SW 1271 (cell line): Measurements from ENCODE around the gene TPK1.

Source experiments
- DNase-seq, 2 experiments: peaks; one replicate each; lab custom pipeline; 2025; lab: John Stamatoyannopoulos, UW

TPK1 gene

GRCh38 chr7:144529269-144529926 is 306.5 kb downstream of the TPK1 start:
- no peak for DNase-seq

DNA sequence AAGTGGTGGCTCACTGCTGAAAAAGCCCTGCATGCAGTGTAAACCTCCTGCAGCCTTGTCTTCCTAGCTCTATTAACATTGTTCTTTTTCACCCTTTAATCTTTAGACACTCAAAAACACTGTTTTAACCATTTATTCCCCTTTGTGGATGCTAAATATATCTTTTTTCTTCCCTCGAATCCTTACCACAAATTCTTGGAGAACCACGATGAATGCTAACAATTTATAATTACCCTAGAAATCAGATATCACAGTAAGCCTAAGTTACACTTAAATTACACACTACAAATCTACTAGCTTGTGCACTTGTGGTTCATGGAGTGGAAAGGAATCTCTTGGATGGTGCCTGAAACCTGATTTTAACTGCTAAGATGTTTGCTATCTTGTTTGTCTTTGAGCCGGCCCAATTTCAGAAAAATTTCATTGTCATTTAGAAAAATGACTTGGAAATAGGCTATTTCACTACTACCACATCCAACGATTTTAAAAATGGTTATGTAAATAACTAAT is 307.3 kb downstream of the TPK1 start:
- DNase-seq, result no peak

- no peak for DNase-seq
Observed at GRCh38 chr7:144527051-144527471, 308.8 kb downstream of the TPK1 start.

- DNase-seq, result no peak
Observed at GRCh38 chr7:144525956-144526355, 309.9 kb downstream of the TPK1 start.

- DNase-seq, result no peak
Observed at GRCh38 chr7:144524271-144524670, 311.6 kb downstream of the TPK1 start.

DNA sequence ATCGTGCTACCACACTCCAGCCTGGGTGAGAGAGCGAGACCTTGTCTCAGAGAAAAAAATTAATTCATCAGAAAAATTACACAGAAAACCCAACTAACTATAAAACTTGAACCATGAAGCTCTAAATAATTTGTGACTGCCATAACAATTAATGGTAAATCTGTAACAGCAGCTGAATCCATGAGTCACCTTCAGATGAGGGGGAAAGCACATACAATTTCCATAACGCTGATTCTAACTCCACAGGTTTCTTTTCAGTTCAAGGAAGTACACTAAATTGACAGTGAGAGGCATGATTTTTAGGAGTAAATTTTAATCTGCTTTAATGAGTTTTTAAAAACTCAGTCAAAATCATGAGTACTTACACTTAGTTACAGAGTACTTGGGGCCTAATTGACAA is 312.2 kb downstream of the TPK1 start:
- DNase-seq, result no peak

DNA sequence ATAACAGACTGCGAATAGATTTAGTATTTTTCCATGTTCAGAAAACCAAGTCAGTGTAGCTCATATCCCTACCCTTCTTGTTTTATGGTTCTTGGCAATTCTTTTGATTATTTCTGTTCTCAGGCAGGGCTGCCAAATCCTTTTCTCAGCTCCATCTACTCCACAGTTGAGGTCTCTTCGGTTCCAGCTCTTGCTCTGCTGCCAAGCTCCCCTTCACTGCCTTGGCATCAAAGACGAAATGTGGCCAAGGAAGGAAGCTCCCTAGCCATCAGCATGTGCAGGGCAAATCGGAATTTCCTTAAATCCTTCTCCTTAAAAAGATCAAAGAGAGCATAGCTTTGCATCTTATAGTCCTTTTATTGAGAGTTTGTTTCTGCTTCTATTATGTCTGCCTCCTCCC is 315.9 kb downstream of the TPK1 start:
- DNase-seq, result no peak

GRCh38 chr7:144518360-144518759 is 317.5 kb downstream of the TPK1 start:
- no peak for DNase-seq

- no peak for DNase-seq
Observed at GRCh38 chr7:144517749-144518148, 318.1 kb downstream of the TPK1 start.

GRCh38 chr7:144516729-144517525 is 318.9 kb downstream of the TPK1 start:
- DNase-seq, result no peak

GRCh38 chr7:144513334-144513733 is 322.5 kb downstream of the TPK1 start:
- no peak for DNase-seq

DNA sequence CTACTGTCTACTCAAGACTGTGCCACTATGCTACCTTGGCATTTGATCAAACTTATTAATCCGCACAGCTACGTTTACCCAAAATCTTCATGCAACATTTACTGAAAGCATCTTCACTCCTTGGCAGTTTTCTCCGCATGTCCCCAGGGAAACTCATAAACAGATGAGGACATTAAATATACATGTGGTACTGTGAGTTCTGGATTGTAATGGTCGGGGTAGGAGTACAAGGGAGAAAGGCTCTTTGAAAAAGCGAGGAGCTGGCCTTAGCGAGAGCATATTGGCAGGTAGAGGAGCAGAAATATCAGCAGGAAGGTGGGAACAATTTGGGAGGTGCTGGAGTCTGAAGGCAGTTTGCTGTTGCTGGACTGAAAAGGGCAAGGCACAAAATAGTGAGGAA is 325.2 kb downstream of the TPK1 start:
- no peak for DNase-seq

- DNase-seq, result no peak
Observed at GRCh38 chr7:144508702-144509101, 327.2 kb downstream of the TPK1 start.

DNA sequence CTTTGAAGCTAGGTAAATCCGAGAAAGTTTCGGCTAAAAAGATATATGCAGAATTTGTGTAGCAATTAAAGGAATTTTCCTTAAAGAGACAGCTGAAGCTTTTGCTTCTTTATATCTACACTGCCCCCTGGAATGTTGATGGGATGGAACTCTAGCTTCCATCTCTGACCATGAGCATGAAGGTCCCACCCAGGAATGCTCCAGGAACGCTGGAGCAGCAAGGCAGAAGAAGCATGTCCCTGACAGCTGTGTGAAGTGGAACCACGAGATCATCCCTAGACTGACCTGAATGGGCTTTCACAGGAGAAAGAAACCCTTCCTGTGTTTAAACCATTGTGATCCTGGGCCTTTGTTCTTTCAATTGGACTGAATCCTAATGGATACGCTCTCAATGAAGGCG is 332.6 kb downstream of the TPK1 start:
- DNase-seq, result no peak

GRCh38 chr7:144500225-144500624 is 335.6 kb downstream of the TPK1 start:
- DNase-seq, result no peak

DNA sequence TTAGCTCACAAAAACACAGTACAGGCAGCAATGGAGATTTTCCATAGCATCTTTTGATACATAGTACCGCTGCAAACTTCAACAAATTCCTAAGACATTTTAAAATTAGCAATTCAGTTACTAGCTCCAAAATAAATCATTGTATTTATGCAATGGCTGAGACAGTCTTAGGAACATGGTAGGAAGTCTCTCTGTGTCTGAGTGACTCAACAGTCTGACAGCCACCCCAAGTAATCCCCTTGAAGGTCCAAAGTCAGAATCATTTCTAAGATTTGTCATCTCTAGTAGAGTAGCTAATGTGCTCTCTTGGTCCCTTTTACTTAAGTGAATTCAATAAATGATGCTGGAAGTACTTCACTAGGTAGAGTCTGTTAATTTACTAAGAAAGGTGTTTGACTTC is 338.6 kb downstream of the TPK1 start:
- DNase-seq, result no peak

DNA sequence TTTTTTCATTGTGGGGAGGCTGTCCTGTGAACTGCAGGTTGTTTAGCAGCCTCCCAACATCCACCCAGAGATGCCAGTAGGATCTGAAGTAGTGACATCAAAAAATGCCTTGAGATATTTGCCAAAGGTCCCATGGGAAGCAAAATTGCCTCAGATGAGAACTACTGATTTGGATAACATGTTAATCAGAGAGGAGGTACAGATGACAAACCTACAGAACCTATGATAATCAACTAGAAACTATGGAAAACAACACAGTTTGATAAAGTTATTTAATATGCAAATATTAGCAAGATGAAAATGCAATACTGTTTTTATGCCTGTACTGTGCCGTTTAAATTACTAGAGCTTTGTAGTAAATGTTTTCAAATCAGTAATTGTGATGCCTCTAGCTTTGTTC is 341.5 kb downstream of the TPK1 start:
- no peak for DNase-seq

DNA sequence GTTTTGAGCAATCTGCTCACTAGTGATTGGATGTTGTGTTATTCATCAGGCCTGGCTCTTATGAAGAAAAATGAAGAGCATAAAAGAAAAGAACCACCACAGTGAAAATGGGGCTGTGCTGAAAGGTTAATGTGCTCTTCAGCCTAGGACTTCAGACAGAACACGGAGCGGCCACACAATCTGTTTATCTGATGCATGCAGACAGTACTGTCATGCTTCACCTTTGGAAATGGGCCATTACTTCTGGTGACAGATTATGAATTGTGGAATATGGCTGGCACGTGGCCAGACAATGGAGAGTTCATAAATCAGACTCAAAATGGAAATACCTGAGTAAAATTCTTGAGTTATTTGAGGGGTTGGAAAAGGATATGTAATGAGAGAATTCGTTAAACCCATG is 346.3 kb downstream of the TPK1 start:
- DNase-seq, result no peak

GRCh38 chr7:144488977-144489376 is 346.9 kb downstream of the TPK1 start:
- DNase-seq, result no peak

DNA sequence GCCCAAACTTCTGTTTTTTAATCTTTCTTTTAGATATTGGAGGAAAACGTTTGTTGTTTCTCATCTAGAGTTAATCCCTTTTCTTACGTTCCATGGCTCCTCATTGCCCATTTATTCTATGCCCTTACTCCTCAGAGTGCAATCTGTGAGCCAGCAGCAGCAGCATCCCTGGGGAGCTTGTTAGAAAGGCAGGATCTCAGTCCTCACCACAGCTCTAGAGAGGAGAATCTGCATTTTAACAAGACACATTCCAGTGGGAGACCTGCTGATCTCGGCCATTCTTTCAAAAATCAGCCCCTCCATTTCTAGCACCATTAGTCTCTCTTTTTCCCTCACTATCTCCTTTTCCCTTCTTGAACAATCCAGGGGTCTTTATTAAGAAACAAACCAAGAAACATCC is 348.0 kb downstream of the TPK1 start:
- no peak for DNase-seq

- DNase-seq, result no peak
Observed at GRCh38 chr7:144484445-144484844, 351.4 kb downstream of the TPK1 start.

GRCh38 chr7:144483189-144483588 is 352.7 kb downstream of the TPK1 start:
- no peak for DNase-seq

- no peak for DNase-seq
Observed at GRCh38 chr7:144481833-144482232, 354.0 kb downstream of the TPK1 start.

- no peak for DNase-seq
Observed at GRCh38 chr7:144477348-144477747, 358.5 kb downstream of the TPK1 start.
